HG02571 (cell line): Measurements from ENCODE around the gene TPD52L1.
A peak's percentile ranks its signal among the peaks of the same experiment; 100 is the strongest.

Experiments used
- ATAC-seq: cut with Tn5 transposase; IDR thresholded peaks from one replicate; pipeline ENCODE4 v1.9.1; 2021; ENCODE audit warnings: mild to moderate bottlenecking, moderate library complexity; ENCODE audit not compliant: unreplicated experiment

TPD52L1 gene

GRCh38 chr6:125174626-125175025, 21.1 kb downstream of the TPD52L1 start:
- no peak for ATAC-seq

DNA sequence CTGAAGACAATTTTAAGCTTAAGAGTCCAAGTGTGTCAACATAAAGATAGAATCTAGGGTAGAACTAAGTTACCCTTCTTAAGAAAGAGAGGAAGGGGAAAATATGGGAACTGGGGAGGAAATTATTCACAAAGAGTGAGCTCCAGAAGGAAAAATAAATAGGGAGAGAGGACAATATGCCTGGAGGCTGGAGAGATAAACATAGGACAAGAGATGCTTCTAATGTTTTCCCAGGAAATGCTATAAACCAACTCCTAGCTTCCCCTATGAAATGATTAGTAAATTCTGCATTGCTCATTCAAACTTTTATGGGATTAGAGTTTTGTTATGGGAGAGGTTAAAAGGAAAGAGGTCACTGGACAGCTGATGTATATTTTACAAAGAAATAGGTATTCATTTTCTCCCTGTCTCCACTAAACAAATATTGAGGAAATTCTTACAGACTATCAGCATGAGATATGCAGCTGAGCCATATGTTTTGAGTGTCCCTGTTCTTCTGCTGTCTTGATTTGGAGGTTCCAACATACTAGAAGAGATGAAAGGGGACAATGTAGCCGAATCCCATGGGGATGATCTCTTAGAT, 22.0 kb downstream of the TPD52L1 start:
- no peak for ATAC-seq

DNA sequence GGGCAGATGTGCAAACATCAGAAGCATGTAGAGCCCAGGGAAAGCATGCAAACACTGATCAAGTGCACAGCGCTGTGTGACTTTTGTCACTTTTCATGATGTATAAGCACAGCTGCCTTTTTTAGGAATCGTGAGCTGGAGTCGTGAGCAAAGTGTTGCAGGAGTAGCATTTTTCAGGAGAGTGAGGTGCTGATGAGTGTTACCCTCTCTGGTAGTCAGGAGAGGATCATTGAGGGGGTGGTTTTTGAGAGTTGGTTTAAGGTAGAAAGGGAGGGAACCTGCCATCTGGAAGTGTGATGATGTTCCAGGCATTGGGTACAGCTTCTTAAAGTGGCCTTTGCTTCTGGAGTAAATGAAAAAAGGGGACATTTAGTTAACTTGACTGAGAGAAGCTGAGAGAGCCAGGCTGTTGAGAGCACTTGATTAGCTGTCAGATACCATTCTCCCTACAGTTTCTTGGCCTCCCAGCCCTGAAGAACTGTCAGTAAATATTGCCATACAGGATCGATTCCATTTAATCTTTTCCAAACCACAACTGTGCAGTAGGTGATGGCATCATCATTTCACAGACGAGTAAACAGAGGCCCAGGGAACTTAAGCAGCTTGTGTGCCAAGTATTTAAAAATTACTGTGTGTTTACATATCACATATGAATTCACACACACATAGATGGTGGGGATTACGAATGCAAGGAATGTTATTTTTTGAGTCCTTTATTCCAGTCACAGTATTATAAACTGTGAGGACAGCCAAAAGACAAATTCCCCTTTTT, 28.9 kb downstream of the TPD52L1 start:
- no peak for ATAC-seq

DNA sequence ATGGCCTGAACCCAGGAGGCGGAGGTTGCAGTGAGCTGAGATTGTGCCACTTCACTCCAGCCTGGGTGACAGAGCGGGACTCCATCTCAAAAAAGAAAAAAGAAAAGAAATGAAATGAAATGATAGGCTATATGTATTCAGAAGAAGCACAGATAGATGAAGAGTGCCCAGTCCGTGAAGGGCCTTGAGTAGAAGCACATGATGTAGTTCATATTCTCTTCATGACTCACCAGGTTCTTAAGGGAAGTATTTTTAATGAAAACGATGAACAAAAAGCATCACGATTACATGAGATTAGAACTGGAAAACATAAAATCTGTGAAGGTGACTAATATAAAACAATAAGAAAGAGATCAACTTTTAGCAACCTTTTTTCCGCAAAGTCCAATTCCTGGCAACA, 29.8 kb downstream of the TPD52L1 start:
- ATAC-seq: no peak

DNA sequence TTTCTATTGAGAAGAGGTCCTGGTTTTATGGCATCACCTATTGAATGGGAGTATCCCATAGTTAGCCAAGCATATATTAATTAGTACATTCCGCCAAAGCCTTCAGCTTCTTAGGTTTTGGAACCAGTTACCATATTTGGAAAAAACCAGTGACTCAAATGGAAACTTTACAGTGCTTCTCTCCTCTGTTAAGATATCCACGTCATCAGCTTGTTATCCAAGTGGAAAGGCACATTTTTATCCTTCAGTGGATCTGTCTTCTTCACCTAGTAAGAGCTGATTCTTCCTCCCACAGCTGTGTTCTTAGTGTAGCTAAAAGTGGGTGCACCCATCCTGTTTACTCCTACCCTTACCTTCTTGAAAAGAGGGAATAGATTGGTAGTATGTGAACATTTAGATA, 34.5 kb downstream of the TPD52L1 start:
- ATAC-seq: no peak

GRCh38 chr6:125188594-125189203, 35.1 kb downstream of the TPD52L1 start:
- ATAC-seq: no peak

DNA sequence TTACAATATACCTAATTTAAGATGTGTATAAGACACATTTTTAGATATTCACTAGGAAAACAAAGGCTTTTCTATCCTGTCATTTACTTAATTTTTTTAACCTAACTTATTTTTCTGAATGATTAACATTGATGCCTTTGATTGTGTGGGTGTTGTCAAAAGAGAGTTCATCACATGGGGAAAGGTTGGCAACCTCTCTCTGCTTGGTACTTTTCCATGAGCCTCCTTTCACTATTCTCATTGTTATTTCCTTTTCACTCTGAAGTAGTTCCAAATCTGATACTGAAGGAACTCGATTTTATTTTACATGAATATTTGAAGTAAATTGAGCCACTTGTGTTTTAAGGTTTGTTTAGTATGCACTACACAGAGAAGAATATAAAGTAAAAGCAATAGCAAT, 35.9 kb downstream of the TPD52L1 start:
- no peak for ATAC-seq

DNA sequence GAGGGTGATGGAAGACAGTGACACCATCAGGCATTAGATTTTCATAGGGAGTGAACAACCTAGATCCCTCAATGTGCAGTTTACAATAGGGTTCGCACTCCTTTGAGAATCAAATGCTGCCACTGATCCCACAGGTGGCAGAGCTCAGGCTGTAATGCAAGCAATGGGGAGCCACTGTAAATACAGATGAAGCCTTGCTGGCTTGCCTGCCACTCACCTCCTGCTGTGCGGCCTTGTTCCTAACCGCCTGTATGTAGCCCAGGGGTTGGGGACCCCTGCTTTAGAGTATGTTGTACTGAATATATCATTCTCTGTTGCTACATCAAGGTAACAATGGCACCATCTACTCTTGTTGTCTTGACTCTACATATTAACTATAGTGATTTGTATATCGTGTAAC, 37.1 kb downstream of the TPD52L1 start:
- no peak for ATAC-seq

GRCh38 chr6:125191916-125192609, 38.5 kb downstream of the TPD52L1 start:
- peak; percentile 99 for ATAC-seq

DNA sequence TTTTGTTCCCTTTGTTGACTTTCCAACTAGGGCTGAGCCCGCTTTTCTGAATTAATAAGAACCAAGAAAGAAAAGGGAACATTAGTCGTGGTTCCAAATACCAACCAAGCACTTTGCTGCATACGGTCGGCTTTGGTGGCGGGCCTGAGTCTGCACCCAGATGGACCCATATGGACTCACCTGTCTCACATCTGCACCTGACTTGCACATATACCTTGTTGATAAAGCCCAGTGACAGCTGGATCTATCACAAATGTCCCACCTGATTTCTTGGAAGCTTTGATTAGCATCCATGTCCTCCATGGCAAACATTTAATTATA, 39.0 kb downstream of the TPD52L1 start:
- no peak for ATAC-seq

GRCh38 chr6:125193208-125193607, 39.6 kb downstream of the TPD52L1 start:
- no peak for ATAC-seq

- ATAC-seq: no peak
Observed at GRCh38 chr6:125194941-125195340, 41.4 kb downstream of the TPD52L1 start.

- ATAC-seq: no peak
Observed at GRCh38 chr6:125195526-125195925, 42.0 kb downstream of the TPD52L1 start.

DNA sequence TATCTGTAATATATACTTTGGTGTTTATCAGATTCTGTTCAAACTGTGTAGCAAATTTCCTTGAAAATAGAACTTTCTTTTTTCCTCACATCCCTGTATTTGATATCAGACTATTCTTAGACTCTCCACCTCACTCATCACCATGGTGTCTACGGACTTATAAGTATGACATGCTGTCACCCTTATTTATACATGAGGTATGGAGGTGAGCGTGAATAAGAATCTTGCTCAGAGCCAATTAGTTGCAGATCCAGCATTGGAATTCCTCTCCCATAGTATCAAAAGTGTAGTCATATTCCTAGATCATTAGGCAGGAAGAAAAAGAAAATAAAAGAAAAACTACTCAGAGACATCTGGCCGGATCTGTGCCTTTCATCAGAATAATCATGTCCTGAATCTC, 43.0 kb downstream of the TPD52L1 start:
- ATAC-seq: no peak

DNA sequence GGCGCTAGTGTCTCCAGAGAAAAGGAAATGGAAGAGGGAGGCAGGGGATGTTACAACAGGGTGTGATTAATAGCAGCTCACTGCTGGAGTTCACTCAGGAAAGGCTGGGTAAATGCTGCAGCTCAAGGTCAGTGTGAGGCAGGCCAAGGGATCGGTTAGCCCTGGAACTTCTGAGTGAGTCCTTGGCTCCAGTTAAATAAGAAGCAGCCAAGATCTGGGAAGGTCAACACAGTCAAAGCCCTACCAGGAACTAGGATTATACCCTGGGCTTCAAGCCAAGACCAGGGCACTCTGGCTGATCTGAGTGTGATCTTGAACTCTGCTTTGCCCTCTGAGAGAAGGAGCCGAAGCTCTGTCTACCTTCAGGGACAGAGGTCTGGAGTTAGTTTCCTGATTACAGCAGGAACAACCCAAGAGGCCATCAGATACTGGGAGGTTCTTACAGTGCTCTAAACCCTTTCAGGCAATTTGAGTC, 44.3 kb downstream of the TPD52L1 start:
- ATAC-seq: no peak

DNA sequence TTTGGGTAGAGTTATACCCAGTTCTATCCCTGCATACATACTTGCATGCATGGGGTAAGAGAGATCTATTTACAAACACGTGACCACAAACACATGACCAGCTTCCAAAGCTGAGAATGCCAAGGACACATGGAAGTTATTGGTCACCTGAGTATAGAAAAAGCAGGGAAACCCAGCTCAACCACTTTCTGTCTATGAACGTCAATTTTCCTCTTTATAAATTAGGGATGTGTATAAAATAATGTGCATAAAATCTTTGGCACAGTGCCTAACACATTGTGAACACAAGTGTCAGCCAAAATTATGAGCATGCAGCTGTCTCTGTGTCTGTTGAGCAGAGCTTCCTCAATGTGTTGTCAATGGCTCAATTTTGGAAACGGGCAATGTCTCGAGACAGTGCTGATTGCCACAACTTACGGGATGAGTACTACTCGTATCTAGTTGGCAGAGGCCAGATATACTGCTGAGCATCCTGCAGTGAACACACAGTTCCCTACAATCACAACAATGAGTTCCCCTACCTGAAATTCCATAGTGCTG, 44.9 kb downstream of the TPD52L1 start:
- no peak for ATAC-seq

DNA sequence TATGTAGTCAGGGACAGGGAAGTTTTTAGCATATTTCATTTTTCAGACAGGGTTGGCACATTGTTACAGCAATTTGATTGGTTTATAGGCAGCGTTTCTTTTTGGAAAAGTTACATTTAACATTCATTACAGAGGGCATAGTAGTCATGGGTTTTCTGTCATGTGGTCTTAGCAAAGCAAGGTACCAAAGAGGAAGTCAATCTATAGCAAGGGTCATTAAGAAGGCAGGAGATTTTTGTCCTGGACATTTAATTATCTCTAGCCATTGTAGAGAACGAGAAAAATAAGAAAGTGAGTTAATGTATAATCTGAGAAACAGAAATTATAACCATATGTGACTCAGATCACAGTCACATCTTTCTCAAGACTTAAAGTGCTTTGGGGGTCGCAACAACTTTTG, 47.4 kb downstream of the TPD52L1 start:
- no peak for ATAC-seq

GRCh38 chr6:125201961-125202729, 48.6 kb downstream of the TPD52L1 start:
- ATAC-seq: no peak

DNA sequence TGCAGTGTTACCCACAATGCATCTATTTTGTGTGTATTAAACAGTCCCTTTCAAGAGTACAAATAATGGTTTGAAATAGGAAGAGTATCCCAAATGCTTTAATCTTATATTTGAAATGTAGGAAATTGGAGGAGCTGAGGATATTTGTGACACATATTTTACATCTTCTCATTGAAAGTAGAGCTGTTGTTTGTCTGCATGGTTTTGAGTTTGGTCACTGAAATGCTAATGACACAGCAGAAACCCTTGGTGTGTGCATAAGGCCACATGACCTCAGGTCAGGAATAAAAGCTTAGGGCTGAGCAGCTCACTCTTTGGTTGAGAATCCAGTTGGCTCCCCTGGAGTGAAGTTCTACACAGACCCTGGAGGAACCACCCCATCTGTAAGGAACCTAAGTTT, 49.8 kb downstream of the TPD52L1 start:
- ATAC-seq: no peak

DNA sequence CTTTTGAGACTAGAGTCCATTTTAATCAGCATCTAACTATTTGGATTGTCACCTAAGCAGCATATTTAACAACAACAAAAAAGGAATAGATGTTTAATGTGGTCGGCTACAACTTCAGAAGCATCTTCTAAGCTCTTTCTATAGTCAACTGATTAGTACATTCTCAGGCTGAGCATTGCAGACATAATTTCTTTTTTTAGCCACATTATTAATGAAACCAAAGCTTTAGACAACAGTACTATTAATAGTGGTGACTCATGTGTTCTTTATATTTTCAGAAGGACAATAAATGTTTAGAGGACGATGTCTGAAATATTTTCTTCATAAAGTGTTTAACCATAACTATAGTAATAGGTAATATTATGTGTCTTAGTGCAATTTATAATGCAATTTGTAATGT, 52.4 kb downstream of the TPD52L1 start:
- ATAC-seq: no peak

DNA sequence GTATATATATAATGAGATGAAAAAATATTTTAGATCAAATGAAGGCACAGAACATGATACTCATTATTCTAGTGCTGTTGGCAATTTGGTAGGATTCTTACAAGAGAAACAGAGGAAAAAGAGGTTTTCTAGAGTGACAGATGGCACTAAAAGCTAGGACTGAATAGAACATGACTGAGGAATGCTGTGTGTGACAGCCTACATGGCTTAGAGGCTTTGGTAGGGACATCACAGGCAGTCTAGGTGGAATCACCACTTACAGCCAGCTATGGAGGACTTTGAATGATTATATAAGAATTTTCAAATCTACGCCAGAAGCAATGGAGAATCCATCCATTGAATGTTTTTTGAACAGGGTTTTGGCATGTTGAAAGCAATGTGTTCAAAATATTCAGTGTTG, 52.8 kb downstream of the TPD52L1 start:
- no peak for ATAC-seq
